Neutrophil (primary cell): ENCODE data around the gene RGS3.

ENCODE experiments used
- H3K27ac ChIP-seq: fragments of 200-600 bp; sonication (generic); 2 replicates; pipeline ENCODE4 v1.5.1; 2016; ENCODE audit warnings: mild to moderate bottlenecking, moderate library complexity
- H3K27me3 ChIP-seq: fragments of 200-600 bp; sonication (generic); 2 replicates; pipeline ENCODE4 v1.6.0; 2016; ENCODE audit warnings: mild to moderate bottlenecking
- H3K36me3 ChIP-seq: fragments of 200-600 bp; sonication (generic); 2 replicates; pipeline ENCODE4 v1.5.1; 2017
- H3K4me1 ChIP-seq, 2 experiments: fragments of 200-600 bp in 1 of 2; sonication (generic) in 1 of 2; 1 replicate in 1 of 2; 2 replicates in 1 of 2; pipeline versions ENCODE4 v1.5.1 to v1.6.1; 2013 to 2016; ENCODE audit warnings: low read depth in 1 of 2, low read length in 1 of 2, mild to moderate bottlenecking in 1 of 2, moderate library complexity in 1 of 2; ENCODE audit not compliant: control insufficient read depth in 1 of 2, insufficient read depth in 1 of 2
- H3K4me3 ChIP-seq, 2 experiments: fragments of 200-600 bp in 1 of 2; sonication (generic) in 1 of 2; 1 replicate in 1 of 2; 2 replicates in 1 of 2; pipeline ENCODE4 v1.5.1; 2013 to 2016; ENCODE audit warnings: low read depth in 1 of 2, low read length in 1 of 2, mild to moderate bottlenecking in 1 of 2, moderate library complexity in 1 of 2
- H3K9me3 ChIP-seq: fragments of 200-600 bp; sonication (generic); 2 replicates; pipeline ENCODE4 v1.5.1; 2016
- CTCF ChIP-seq: fragments of 200-600 bp; sonication (generic); IDR thresholded peaks from 2 replicates; pipeline ENCODE4 v1.5.1; 2016; ENCODE audit warnings: antibody characterized with exemption

RGS3 gene

GRCh38 chr9:113463418-113464285 lies at the start of gene RGS3:
Gene RGS3 (plus strand): TSS chr9:113463727. CDS start chr9:113463803, 76 bp downstream.
- H3K4me3 ChIP-seq: no peak within 1 kb of the TSS
- no peak within 1 kb of the TSS for H3K27ac ChIP-seq
- H3K9me3 ChIP-seq: no peaks in the 10 kb centered on the region
- no peak for TF ChIP-seq CTCF
- H3K4me1 ChIP-seq: no peaks in the 10 kb centered on the region
- no peaks in the 10 kb centered on the region for H3K36me3 ChIP-seq
- H3K27me3 ChIP-seq: no peaks in the 10 kb centered on the region

- TF ChIP-seq CTCF: no peak
- no peaks in the 10 kb centered on the region for H3K36me3 ChIP-seq
- no peak overlapping the region for H3K27ac ChIP-seq
- no peaks in the 10 kb centered on the region for H3K9me3 ChIP-seq
- H3K27me3 ChIP-seq: no peaks in the 10 kb centered on the region
- no peak overlapping the region for H3K4me3 ChIP-seq
- peaks cover 5 to 6% of the 10 kb centered on the region in 2 experiments for H3K4me1 ChIP-seq
Measured at GRCh38 chr9:113416149-113416721, 47.3 kb upstream of the RGS3 start.

- Histone ChIP-seq H3K27ac (no peak overlapping the region), H3K4me3 (no peak overlapping the region), H3K9me3 (no peaks in the 10 kb centered on the region), H3K36me3 (no peaks in the 10 kb centered on the region), H3K27me3 (no peaks in the 10 kb centered on the region), H3K4me1 (no peaks in the 10 kb centered on the region)
- no peak for TF ChIP-seq CTCF
Measured at GRCh38 chr9:113417370-113417769, 46.2 kb upstream of the RGS3 start.

GRCh38 chr9:113421726-113422125 lies 41.8 kb upstream of the RGS3 start:
- no peaks in the 10 kb centered on the region for H3K27me3 ChIP-seq
- TF ChIP-seq CTCF: no peak
- H3K4me3 ChIP-seq: no peak overlapping the region
- no peak overlapping the region for H3K27ac ChIP-seq
- no peaks in the 10 kb centered on the region for H3K36me3 ChIP-seq
- H3K4me1 ChIP-seq: no peaks in the 10 kb centered on the region
- H3K9me3 ChIP-seq: no peaks in the 10 kb centered on the region

GRCh38 chr9:113425072-113425471 lies 38.5 kb upstream of the RGS3 start:
- TF ChIP-seq CTCF: no peak
- Histone ChIP-seq H3K4me1 (peaks cover 7 to 9% of the 10 kb centered on the region in 2 experiments), H3K4me3 (no peak overlapping the region), H3K27me3 (no peaks in the 10 kb centered on the region), H3K27ac (no peak overlapping the region), H3K9me3 (no peaks in the 10 kb centered on the region), H3K36me3 (no peaks in the 10 kb centered on the region)
